ENCODE results near the gene RASSF5.

The RASSF5 gene

GRCh38 chr1:206507284-206508129 is at the start of gene RASSF5:
RASSF5 (plus strand) TSS chr1:206507531; CDS start chr1:206507603, 72 bp downstream.
- Mint-ChIP-seq H3K9me3 (no peaks in the 10 kb centered on the region), H3K36me3 (ENCODE audit: low read depth) (no peaks in the 10 kb centered on the region), H3K4me1 (ENCODE audit: low read depth) (peaks cover 73% of the 10 kb centered on the region), H3K27me3 (peaks cover 67% of the 10 kb centered on the region), H3K4me3 (peak within 1 kb of the TSS; percentile 80), H3K27ac (peak within 1 kb of the TSS; percentile 81)
- intact Hi-C loops (cut with micrococcal nuclease) = no loop called here

- no peaks in the 10 kb centered on the region for H3K27me3 Mint-ChIP-seq
- no peaks in the 10 kb centered on the region for H3K9me3 Mint-ChIP-seq
- peaks cover 58% of the 10 kb centered on the region for H3K4me1 Mint-ChIP-seq (ENCODE audit: low read depth)
- H3K4me3 Mint-ChIP-seq = no peak overlapping the region
- peak overlapping the region; percentile 39 for H3K27ac Mint-ChIP-seq
- intact Hi-C loops (cut with micrococcal nuclease) = no loop called here
- H3K36me3 Mint-ChIP-seq (ENCODE audit: low read depth) = peaks cover 90% of the 10 kb centered on the region
Observed at GRCh38 chr1:206459703-206460102, 47.6 kb upstream of the RASSF5 start.

- Mint-ChIP-seq H3K4me1 (ENCODE audit: low read depth) (peaks cover 58% of the 10 kb centered on the region), H3K27ac (peak overlapping the region; percentile 39), H3K27me3 (peaks cover under 1% of the 10 kb centered on the region), H3K36me3 (ENCODE audit: low read depth) (peaks cover 78% of the 10 kb centered on the region), H3K9me3 (no peaks in the 10 kb centered on the region), H3K4me3 (no peak overlapping the region)
- intact Hi-C loops (cut with micrococcal nuclease) = no loop called here
Observed at GRCh38 chr1:206460836-206461426, 46.4 kb upstream of the RASSF5 start.

GRCh38 chr1:206461602-206462455 is 45.5 kb upstream of the RASSF5 start:
- Mint-ChIP-seq H3K4me1 (ENCODE audit: low read depth) (peaks cover 58% of the 10 kb centered on the region), H3K27me3 (peaks cover 5% of the 10 kb centered on the region), H3K27ac (peak overlapping the region; percentile 39), H3K9me3 (no peaks in the 10 kb centered on the region), H3K36me3 (ENCODE audit: low read depth) (peaks cover 70% of the 10 kb centered on the region), H3K4me3 (no peak overlapping the region)
- intact Hi-C loops (cut with micrococcal nuclease) = no loop called here

- Mint-ChIP-seq H3K36me3 (ENCODE audit: low read depth) (peaks cover 57% of the 10 kb centered on the region), H3K4me3 (no peak overlapping the region), H3K27me3 (peaks cover 6% of the 10 kb centered on the region), H3K4me1 (ENCODE audit: low read depth) (peaks cover 58% of the 10 kb centered on the region), H3K27ac (peak overlapping the region; percentile 22), H3K9me3 (no peaks in the 10 kb centered on the region)
- intact Hi-C loops (cut with micrococcal nuclease) = no loop called here
Observed at GRCh38 chr1:206463137-206463536, 44.2 kb upstream of the RASSF5 start.

- Mint-ChIP-seq H3K9me3 (no peaks in the 10 kb centered on the region), H3K27ac (peak overlapping the region; percentile 82), H3K4me3 (no peak overlapping the region), H3K36me3 (ENCODE audit: low read depth) (peaks cover 49% of the 10 kb centered on the region), H3K27me3 (peaks cover 6% of the 10 kb centered on the region), H3K4me1 (ENCODE audit: low read depth) (peaks cover 60% of the 10 kb centered on the region)
- intact Hi-C loops (cut with micrococcal nuclease) = no loop called here
Observed at GRCh38 chr1:206463911-206464310, 43.4 kb upstream of the RASSF5 start.

- Mint-ChIP-seq H3K4me3 (no peak overlapping the region), H3K27ac (peak overlapping the region; percentile 82), H3K9me3 (no peaks in the 10 kb centered on the region), H3K4me1 (ENCODE audit: low read depth) (peaks cover 66% of the 10 kb centered on the region), H3K27me3 (peaks cover 6% of the 10 kb centered on the region), H3K36me3 (ENCODE audit: low read depth) (peaks cover 43% of the 10 kb centered on the region)
- intact Hi-C loops (cut with micrococcal nuclease) = no loop called here
Observed at GRCh38 chr1:206464456-206464964, 42.8 kb upstream of the RASSF5 start.

- intact Hi-C loops (cut with micrococcal nuclease) = no loop called here
- H3K36me3 Mint-ChIP-seq (ENCODE audit: low read depth) = peaks cover 35% of the 10 kb centered on the region
- peaks cover 79% of the 10 kb centered on the region for H3K4me1 Mint-ChIP-seq (ENCODE audit: low read depth)
- H3K4me3 Mint-ChIP-seq = peak overlapping the region; percentile 23
- no peaks in the 10 kb centered on the region for H3K9me3 Mint-ChIP-seq
- H3K27me3 Mint-ChIP-seq = peaks cover 6% of the 10 kb centered on the region
- H3K27ac Mint-ChIP-seq = peak overlapping the region; percentile 82
Observed at GRCh38 chr1:206465951-206466350, 41.4 kb upstream of the RASSF5 start.

GRCh38 chr1:206466840-206467649 is 40.3 kb upstream of the RASSF5 start:
- Mint-ChIP-seq H3K27me3 (peaks cover 6% of the 10 kb centered on the region), H3K36me3 (ENCODE audit: low read depth) (peaks cover 24% of the 10 kb centered on the region), H3K9me3 (no peaks in the 10 kb centered on the region), H3K4me3 (no peak overlapping the region), H3K4me1 (ENCODE audit: low read depth) (peaks cover 90% of the 10 kb centered on the region), H3K27ac (peak overlapping the region; percentile 82)
- intact Hi-C loops (cut with micrococcal nuclease) = no loop called here

GRCh38 chr1:206467915-206468314 is 39.4 kb upstream of the RASSF5 start:
- intact Hi-C loops (cut with micrococcal nuclease) = no loop called here
- Mint-ChIP-seq H3K27ac (peak overlapping the region; percentile 82), H3K9me3 (no peaks in the 10 kb centered on the region), H3K4me1 (ENCODE audit: low read depth) (peaks cover 94% of the 10 kb centered on the region), H3K36me3 (ENCODE audit: low read depth) (peaks cover 17% of the 10 kb centered on the region), H3K27me3 (peaks cover 6% of the 10 kb centered on the region), H3K4me3 (peak overlapping the region; percentile 28)

GRCh38 chr1:206468571-206468970 is 38.8 kb upstream of the RASSF5 start:
- intact Hi-C loops (cut with micrococcal nuclease) = no loop called here
- peaks cover 96% of the 10 kb centered on the region for H3K4me1 Mint-ChIP-seq (ENCODE audit: low read depth)
- H3K4me3 Mint-ChIP-seq = no peak overlapping the region
- H3K9me3 Mint-ChIP-seq = no peaks in the 10 kb centered on the region
- peaks cover 6% of the 10 kb centered on the region for H3K27me3 Mint-ChIP-seq
- H3K27ac Mint-ChIP-seq = peak overlapping the region; percentile 82
- H3K36me3 Mint-ChIP-seq (ENCODE audit: low read depth) = peaks cover 17% of the 10 kb centered on the region

- Mint-ChIP-seq H3K36me3 (ENCODE audit: low read depth) (peaks cover 22% of the 10 kb centered on the region), H3K27ac (no peak overlapping the region), H3K27me3 (peaks cover 6% of the 10 kb centered on the region), H3K4me1 (ENCODE audit: low read depth) (peaks cover 95% of the 10 kb centered on the region), H3K9me3 (no peaks in the 10 kb centered on the region), H3K4me3 (no peak overlapping the region)
- intact Hi-C loops (cut with micrococcal nuclease) = no loop called here
Observed at GRCh38 chr1:206469411-206469932, 37.9 kb upstream of the RASSF5 start.
